Activated CD4-positive, alpha-beta T cell treated with anti-CD3 and anti-CD28 coated beads, Interleukin-2, amount 50 U/mL, for 24 hours (primary cell): ENCODE results near the gene IFI35.
"Not testable (repeated sequence)": the region's sequence is repeated elsewhere in the genome, so short reads cannot be mapped to it uniquely, and the experiment has no call there.

Experiments
- DNase-seq, 2 donors: peaks; one replicate each; pipeline ENCODE4 v3.0.0-alpha.2; 2020; ENCODE audit warnings: low read depth in 1 of 2, low spot score in 1 of 2

IFI35 gene

GRCh38 chr17:43021741-43022512 lies 15.3 kb downstream of the IFI35 start, which contains the start of gene VAT1:
Gene VAT1, minus strand, starts transcription at chr17:43022385. Its CDS starts 63 bp downstream, at chr17:43022322.
- no peak for DNase-seq

GRCh38 chr17:43024407-43025289 lies 18.1 kb downstream of the IFI35 start, which contains the start of gene RND2:
Gene RND2, plus strand, starts transcription at chr17:43025231. Its CDS starts 117 bp downstream, at chr17:43025348.
- peak; percentile 58 to 73 for DNase-seq

- no peak for DNase-seq
These were observed 18.7 kb downstream of the IFI35 start for GRCh38 chr17:43025290-43025657.

- DNase-seq: no peak
These were observed 19.4 kb downstream of the IFI35 start for GRCh38 chr17:43025766-43026537.

- DNase-seq: no peak
These were observed 20.0 kb downstream of the IFI35 start for GRCh38 chr17:43026595-43026994.

- DNase-seq: no peak
These were observed 20.8 kb downstream of the IFI35 start for GRCh38 chr17:43027091-43028032.

GRCh38 chr17:43028221-43028861 lies 21.8 kb downstream of the IFI35 start:
- DNase-seq: no peak

GRCh38 chr17:43030137-43030767 lies 23.7 kb downstream of the IFI35 start:
- DNase-seq: no peak

- DNase-seq: no peak
These were observed 25.1 kb downstream of the IFI35 start for GRCh38 chr17:43031666-43032065.

- DNase-seq: no peak
These were observed 27.6 kb downstream of the IFI35 start for GRCh38 chr17:43033948-43034881.

- no peak for DNase-seq
These were observed 28.3 kb downstream of the IFI35 start for GRCh38 chr17:43034894-43035293.

GRCh38 chr17:43039646-43040045 lies 33.1 kb downstream of the IFI35 start:
- no peak for DNase-seq

- no peak for DNase-seq
These were observed 34.1 kb downstream of the IFI35 start for GRCh38 chr17:43040655-43041054.

GRCh38 chr17:43042025-43042628 lies 35.5 kb downstream of the IFI35 start:
- no peak for DNase-seq

GRCh38 chr17:43043307-43043706 lies 36.7 kb downstream of the IFI35 start:
- no peak for DNase-seq

GRCh38 chr17:43044024-43044423 lies 37.4 kb downstream of the IFI35 start:
- no peak for DNase-seq

GRCh38 chr17:43051969-43052368 lies 45.4 kb downstream of the IFI35 start:
- DNase-seq: no peak

GRCh38 chr17:43053008-43053407 lies 46.4 kb downstream of the IFI35 start:
- DNase-seq: not testable (repeated sequence)
